B cell (primary cell): ENCODE results near the gene FKBP10. TPM values are rescaled to one million over a fixed set of nuclear protein-coding genes. Genes with fewer than 3 reads are reported as not detected.

Experiments used
- ATAC-seq: fragments of 200-7000 bp; cut with Tn5 transposase; one replicate; pipeline ENCODE4 v1.10.0; 2021; ENCODE audit warnings: low read depth, mild to moderate bottlenecking, moderate number of reproducible peaks, moderate library complexity
- CTCF ChIA-PET: fragments of 350-600 bp; sonication (Branson Sonifier 250); formaldehyde crosslinking; loops from one replicate; lab custom pipeline; 2021; ENCODE audit warnings: antibody characterized with exemption, inconsistent platforms; lab: Charles Lee
- POLR2A ChIA-PET: fragments of 350-600 bp; sonication (Branson Sonifier 250); formaldehyde crosslinking; loops from one replicate; lab custom pipeline; 2021; ENCODE audit warnings: antibody characterized with exemption; lab: Charles Lee
- DNase-seq: peaks from one replicate; pipeline ENCODE4 v3.0.0; 2013
- H2AFZ ChIP-seq: 2 replicates; pipeline ENCODE4 v1.6.1; 2012; ENCODE audit warnings: mild to moderate bottlenecking, low read depth, low read length; ENCODE audit not compliant: insufficient read depth, poor library complexity, severe bottlenecking
- H3K27ac ChIP-seq, 2 donors: 1 replicate in 1 of 2; 2 replicates in 1 of 2; pipeline ENCODE4 v1.5.1; 2012 to 2013; ENCODE audit warnings: low read length in 2 of 2, mild to moderate bottlenecking in 2 of 2, moderate library complexity in 1 of 2
- H3K27me3 ChIP-seq, 4 experiments: fragments of 200-600 bp in 1 of 4; sonication (generic) in 1 of 4; replicated peaks in 1 of 4; 1 replicate in 2 of 4; 2 replicates in 2 of 4; pipeline versions ENCODE4 v1.6.1 to v1.7.0; 2013 to 2016; ENCODE audit warnings: low read length in 3 of 4, mild to moderate bottlenecking in 2 of 4, mixed read lengths in 1 of 4, moderate library complexity in 1 of 4; ENCODE audit not compliant: insufficient read depth in 4 of 4, control insufficient read depth in 3 of 4; ENCODE audit errors: control extremely low read depth in 1 of 4
- H3K36me3 ChIP-seq, 2 experiments: replicated peaks in 1 of 2; 1 replicate in 1 of 2; 2 replicates in 1 of 2; pipeline versions ENCODE4 v1.6.1 to v1.7.1; 2013; ENCODE audit warnings: low read length in 1 of 2; ENCODE audit not compliant: insufficient read depth in 2 of 2, control insufficient read depth in 1 of 2; ENCODE audit errors: control extremely low read depth in 1 of 2, extremely low read depth in 1 of 2
- H3K4me1 ChIP-seq, 2 donors: fragments of 200-600 bp in 1 of 2; sonication (generic) in 1 of 2; 1 replicate in 1 of 2; 2 replicates in 1 of 2; pipeline versions ENCODE4 v1.5.1 to v1.6.1; 2013 to 2017; ENCODE audit warnings: low read length in 2 of 2; ENCODE audit not compliant: control insufficient read depth in 2 of 2, insufficient read depth in 2 of 2
- H3K4me2 ChIP-seq: replicated peaks from 2 replicates; pipeline ENCODE3; 2012; ENCODE audit warnings: mild to moderate bottlenecking, low read depth, low read length; ENCODE audit not compliant: poor library complexity, severe bottlenecking
- H3K4me3 ChIP-seq, 5 experiments: fragments of 200-600 bp in 1 of 5; sonication (generic) in 1 of 5; 1 replicate in 3 of 5; 2 replicates in 2 of 5; pipeline versions ENCODE4 v1.5.1 to v1.7.0; 2011 to 2016; ENCODE audit warnings: low read length in 4 of 5, mild to moderate bottlenecking in 4 of 5, low read depth in 2 of 5, control low read depth in 1 of 5, moderate library complexity in 1 of 5; ENCODE audit not compliant: insufficient read depth in 1 of 5; ENCODE audit errors: control extremely low read depth in 1 of 5, extremely low read depth in 1 of 5
- H3K79me2 ChIP-seq: fragments of 200-600 bp; sonication (generic); one replicate; pipeline ENCODE4 v1.6.0; 2016; ENCODE audit warnings: low read length; ENCODE audit not compliant: control insufficient read depth, insufficient read depth
- H3K9ac ChIP-seq: fragments of 200-600 bp; sonication (generic); 2 replicates; pipeline ENCODE4 v1.6.1; 2017; ENCODE audit warnings: mild to moderate bottlenecking, low read length, moderate library complexity
- H3K9me3 ChIP-seq, 3 donors: one replicate each; pipeline versions ENCODE4 v1.6.1 to v1.7.1; 2013; ENCODE audit warnings: low read length in 2 of 3; ENCODE audit not compliant: control insufficient read depth in 2 of 3, insufficient read depth in 1 of 3; ENCODE audit errors: control extremely low read depth in 1 of 3
- H4K20me1 ChIP-seq: 2 replicates; pipeline ENCODE4 v1.6.0; 2012; ENCODE audit warnings: mild to moderate bottlenecking, low read length; ENCODE audit not compliant: insufficient read depth, control insufficient read depth, poor library complexity, severe bottlenecking
- H3K27ac Mint-ChIP-seq: one replicate; pipeline ENCODE4 v1.8.0; 2021; ENCODE audit warnings: mixed read lengths
- H3K27me3 Mint-ChIP-seq: one replicate; pipeline ENCODE4 v1.8.0; 2021; ENCODE audit warnings: mixed read lengths
- H3K4me1 Mint-ChIP-seq: one replicate; pipeline ENCODE4 v1.8.0; 2021; ENCODE audit warnings: mixed read lengths
- H3K4me3 Mint-ChIP-seq: one replicate; pipeline ENCODE4 v1.8.0; 2021; ENCODE audit warnings: mixed read lengths
- H3K9me3 Mint-ChIP-seq: one replicate; pipeline ENCODE4 v1.8.0; 2022; ENCODE audit warnings: mixed read lengths; ENCODE audit not compliant: insufficient read depth
- CTCF ChIP-seq: fragments of 200-600 bp; IDR thresholded peaks from one replicate; pipeline ENCODE4 v1.8.0; 2022; ENCODE audit warnings: antibody characterized with exemption, mild to moderate bottlenecking
- EZH2 ChIP-seq: IDR thresholded peaks from 2 replicates; pipeline ENCODE4 v1.6.1; 2012; ENCODE audit warnings: borderline replicate concordance, low read depth, mild to moderate bottlenecking, moderate library complexity, low read length; ENCODE audit not compliant: insufficient read depth, poor library complexity, severe bottlenecking
- WGBS: methylation state at CpG from one replicate; pipeline ENCODE4 v1.1.5; 2013; ENCODE audit warnings: missing lambda C conversion rate; ENCODE audit not compliant: insufficient coverage; 5-methylcytosine and 5-hydroxymethylcytosine counted together
- intact Hi-C: fragments of 100-400 bp; cut with micrococcal nuclease; formaldehyde crosslinking; loops from one replicate; pipeline ENCODE4 v1.10.0; 2022
- polyA plus RNA-seq: library from polyadenylated mRNA; depleted of rRNA; stranded (reverse); fragments of >200 nt; gene quantifications from 2 replicates; pipeline ENCODE4 v1.2.3, GENCODE V29; 2012
- total RNA-seq, 2 donors: library from RNA; stranded (reverse); fragments of 120-200 nt in 1 of 2; gene quantifications; 1 replicate in 1 of 2; 2 replicates in 1 of 2; pipeline versions ENCODE4 v1.2.3 to v1.2.4, GENCODE V29; 2013 to 2022

The FKBP10 gene
- total and polyA plus RNA-seq, 2 donors (not counting 1 experiment from before 2014, with no cell fraction given) = 0.21 to 0.34 TPM

- ATAC-seq = no peak
- H2AFZ ChIP-seq = no peak overlapping the region
- Mint-ChIP-seq H3K4me1 (peaks cover 14% of the 10 kb centered on the region), H3K27ac (no peak overlapping the region), H3K27me3 (peaks cover 6% of the 10 kb centered on the region), H3K4me3 (no peak overlapping the region), H3K9me3 (no peaks in the 10 kb centered on the region)
- H3K9me3 ChIP-seq = no peaks in the 10 kb centered on the region
- TF ChIP-seq CTCF = no peak
- no peak for TF ChIP-seq EZH2
- 88% methylated on average over 8 of the region's 8 CpGs for WGBS
- intact Hi-C loops = no loop called here
- peaks cover 0 to 13% (median 3%) of the 10 kb centered on the region in 4 experiments for H3K27me3 ChIP-seq
- H3K4me1 ChIP-seq = peaks cover 13 to 17% of the 10 kb centered on the region in 2 donors
- no peaks in the 10 kb centered on the region for H3K36me3 ChIP-seq
- no peak for DNase-seq
- no peaks in the 10 kb centered on the region for H3K79me2 ChIP-seq
- H3K27ac ChIP-seq = no peak overlapping the region
- no peak overlapping the region for H3K4me2 ChIP-seq
- H4K20me1 ChIP-seq = no peaks in the 10 kb centered on the region
- no peak overlapping the region for H3K4me3 ChIP-seq
- POLR2A ChIA-PET = interaction anchor here (0.6 to 1.1 kb wide), 2 partner anchors 14 to 58 kb away, joined by 3 to 5 read pairs; no protein-coding TSS in a partner anchor
- CTCF ChIA-PET = interaction anchor here (1.0 to 9.3 kb wide), 2 partner anchors 8 to 71 kb away, joined by 3 to 100 read pairs; partner anchors contain the start of gene HAP1
- no peak overlapping the region for H3K9ac ChIP-seq
Observed at GRCh38 chr17:41806685-41807445, 5.9 kb upstream of the FKBP10 start.
